GM12878 (cell line): ENCODE measurements around the gene GABARAPL2.
A peak's percentile ranks its signal among the peaks of the same experiment; 100 is the strongest.

Experiments used
- BHLHE40 ChIP-seq, 2 experiments: fragments of 450-650 bp in 1 of 2; IDR thresholded peaks; 2 replicates each; pipeline ENCODE4 v1.6.1; 2011 to 2017; ENCODE audit warnings: low read depth in 2 of 2, borderline replicate concordance in 1 of 2, improper control_type of control experiment in 1 of 2, low read length in 1 of 2, mild to moderate bottlenecking in 1 of 2
- CTCF ChIP-seq, 3 experiments: IDR thresholded peaks in 2 of 3; conservative IDR thresholded peaks in 1 of 3; 2 replicates each; pipeline ENCODE4 v1.5.1; 2011; ENCODE audit warnings: low read depth in 3 of 3, low read length in 3 of 3, mild to moderate bottlenecking in 3 of 3, control low read depth in 2 of 3, moderate library complexity in 2 of 3, inconsistent platforms in 1 of 3, mixed read lengths in 1 of 3; ENCODE audit not compliant: control insufficient read depth in 2 of 3, insufficient read depth in 1 of 3; ENCODE audit errors: extremely low read depth in 1 of 3
- E2F4 ChIP-seq: IDR thresholded peaks from 2 replicates; pipeline ENCODE4 v1.6.1; 2012; ENCODE audit warnings: low read depth, low read length, improper control_type of control experiment
- POLR2AphosphoS5 ChIP-seq: IDR thresholded peaks from 2 replicates; pipeline ENCODE4 v1.6.1; 2011; ENCODE audit warnings: mild to moderate bottlenecking, low read length, inconsistent platforms
- REST ChIP-seq: IDR thresholded peaks from 2 replicates; pipeline ENCODE4 v1.6.1; 2012; ENCODE audit warnings: mild to moderate bottlenecking, low read depth, low read length
- RFX5 ChIP-seq: IDR thresholded peaks from 2 replicates; pipeline ENCODE4 v1.6.1; 2011; ENCODE audit warnings: low read depth, low read length, improper control_type of control experiment
- SP1 ChIP-seq: IDR thresholded peaks from one replicate; pipeline ENCODE4 v1.6.1; 2011; ENCODE audit warnings: low read depth, low read length
- ZNF274 ChIP-seq: IDR thresholded peaks from one replicate; pipeline ENCODE4 v1.8.0; 2011; ENCODE audit not compliant: insufficient read length, insufficient read depth
- TF ChIP-seq, protein P1 (sequence below): IDR thresholded peaks from 2 replicates; pipeline ENCODE4 v1.6.1; 2012; ENCODE audit warnings: low read length, inconsistent platforms

GRCh38 chr16:75566758-75567255 is 628 bp downstream of the GABARAPL2 start:
- TF ChIP-seq, protein P1, sequence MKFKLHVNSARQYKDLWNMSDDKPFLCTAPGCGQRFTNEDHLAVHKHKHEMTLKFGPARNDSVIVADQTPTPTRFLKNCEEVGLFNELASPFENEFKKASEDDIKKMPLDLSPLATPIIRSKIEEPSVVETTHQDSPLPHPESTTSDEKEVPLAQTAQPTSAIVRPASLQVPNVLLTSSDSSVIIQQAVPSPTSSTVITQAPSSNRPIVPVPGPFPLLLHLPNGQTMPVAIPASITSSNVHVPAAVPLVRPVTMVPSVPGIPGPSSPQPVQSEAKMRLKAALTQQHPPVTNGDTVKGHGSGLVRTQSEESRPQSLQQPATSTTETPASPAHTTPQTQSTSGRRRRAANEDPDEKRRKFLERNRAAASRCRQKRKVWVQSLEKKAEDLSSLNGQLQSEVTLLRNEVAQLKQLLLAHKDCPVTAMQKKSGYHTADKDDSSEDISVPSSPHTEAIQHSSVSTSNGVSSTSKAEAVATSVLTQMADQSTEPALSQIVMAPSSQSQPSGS = no peak
- TF ChIP-seq REST (peak; percentile 84), CTCF (IDR thresholded peaks at IDR 0.05 in 2 of 3, conservative IDR thresholded peaks at IDR 0.05 in 1 of 3; ENCODE audit: control insufficient read depth in 2 of 3, extremely low read depth in 1 of 3, insufficient read depth in 1 of 3, low read depth in 3 of 3, low read length in 3 of 3) (no peak), E2F4 (no peak), POLR2AphosphoS5 (no peak), SP1 (no peak), ZNF274 (no peak), RFX5 (no peak), BHLHE40 (IDR thresholded peaks at IDR 0.05; ENCODE audit: borderline replicate concordance in 1 of 2, low read depth in 2 of 2, low read length in 1 of 2) (no peak)
